ENCODE results near the gene ATF1. TPM values are rescaled to one million over a fixed set of nuclear protein-coding genes. Genes with fewer than 3 reads are reported as not detected.

Gene ATF1
- total and polyA plus RNA-seq, 2 of the 8 experiments (the other 6 are each of a cell fraction or from before 2014, with no cell fraction given), result 23.2 to 41.8 TPM

GRCh38 chr12:50728841-50729240, 35.1 kb upstream of the ATF1 start:
- Histone ChIP-seq H4K91ac (replicated peaks; ENCODE audit: insufficient read length, low read length) (no peak overlapping the region), H3K9ac (replicated peaks in 1 of 4; ENCODE audit: extremely low read depth in 1 of 4, low read depth in 3 of 4, low read length in 3 of 4) (no peak overlapping the region), H4K20me1 (replicated peaks in 1 of 2; ENCODE audit: control insufficient read depth in 1 of 2, insufficient read depth in 2 of 2, low read length in 2 of 2) (peaks cover 0 to 1% of the 10 kb centered on the region in 2 experiments), H2AFZ (ENCODE audit: low read length) (no peak overlapping the region), H3K79me1 (ENCODE audit: low read depth, low read length) (no peaks in the 10 kb centered on the region), H2BK12ac (ENCODE audit: low read depth, low read length) (no peak overlapping the region), H4K5ac (ENCODE audit: insufficient read length, low read depth, low read length) (no peak overlapping the region), H3K27me3 (replicated peaks in 1 of 4; ENCODE audit: control insufficient read depth in 3 of 4, extremely low read depth in 1 of 4, insufficient read depth in 3 of 4, low read length in 3 of 4) (no peaks in the 10 kb centered on the region), H2BK120ac (replicated peaks; ENCODE audit: low read depth, low read length) (no peak overlapping the region), H2BK15ac (ENCODE audit: low read length) (no peak overlapping the region), H3K18ac (ENCODE audit: extremely low read depth, low read length) (no peak overlapping the region), H3K4me2 (ENCODE audit: insufficient read depth in 1 of 2, low read depth in 2 of 2, low read length in 2 of 2) (no peak overlapping the region), H3K9me3 (ENCODE audit: insufficient read depth in 2 of 2, low read depth in 1 of 2, low read length in 1 of 2) (no peaks in the 10 kb centered on the region), H3K56ac (replicated peaks; ENCODE audit: insufficient read length, low read depth, low read length) (no peak overlapping the region), H3K79me2 (ENCODE audit: control insufficient read depth in 1 of 2, insufficient read depth in 2 of 2, low read length in 2 of 2) (no peaks in the 10 kb centered on the region), H3K36me3 (ENCODE audit: control insufficient read depth in 2 of 4, insufficient read depth in 4 of 4, low read length in 3 of 4) (peaks cover 10 to 44% (median 34%) of the 10 kb centered on the region in 4 experiments), H3K23me2 (ENCODE audit: low read depth, low read length) (no peaks in the 10 kb centered on the region), H3K27ac (ENCODE audit: low read depth, low read length) (no peak overlapping the region), H2AK5ac (ENCODE audit: low read depth, low read length) (no peak overlapping the region), H4K8ac (ENCODE audit: extremely low read depth, insufficient read depth, low read length) (no peak overlapping the region), H3K4ac (replicated peaks; ENCODE audit: insufficient read length, low read depth, low read length) (no peak overlapping the region), H3K4me1 (replicated peaks in 1 of 4; ENCODE audit: control insufficient read depth in 3 of 4, insufficient read depth in 4 of 4, low read length in 3 of 4) (no peaks in the 10 kb centered on the region), H3K23ac (ENCODE audit: insufficient read length) (no peak overlapping the region), H3K4me3 (ENCODE audit: extremely low read depth in 1 of 4, insufficient read depth in 2 of 4, low read depth in 3 of 4, low read length in 4 of 4) (no peak overlapping the region), H3K14ac (ENCODE audit: insufficient read length) (no peak overlapping the region), H2BK5ac (ENCODE audit: low read depth, low read length) (no peak overlapping the region), H2BK20ac (ENCODE audit: low read length) (no peak overlapping the region)
- ChIA-PET POLR2A (ENCODE audit: partially characterized antibody) (no interaction called here), CTCF (ENCODE audit: partially characterized antibody) (interaction anchor here (0.6 to 1.0 kb wide), 3 partner anchors 13 to 298 kb away, joined by 3 read pairs; partner anchors contain the start of gene SLC11A2)
- WGBS, 2 experiments (ENCODE audit: extremely low coverage in 1 of 2, insufficient coverage in 1 of 2, insufficient read length in 1 of 2, insufficient replicate concordance in 2 of 2, low coverage in 1 of 2, low lambda C conversion rate in 2 of 2, missing lambda C conversion rate in 1 of 2), result 84% methylated on average over 4 of the region's 4 CpGs; no CpG with 5 or more reads in 1 of the 2 experiments
- FAIRE-seq, result no peak
- no peak for DNase-seq (ENCODE audit: low read depth in 1 of 2, low spot score in 2 of 2)
- TF ChIP-seq BACH1 (IDR thresholded peaks at IDR 0.05; ENCODE audit: low read length), result no peak
- no peak for TF ChIP-seq PHF8 (conservative IDR thresholded peaks at IDR 0.05; ENCODE audit: low read depth, low read length)
- TF ChIP-seq ZNF274 (IDR thresholded peaks at IDR 0.05; ENCODE audit: borderline replicate concordance, extremely low read depth, low read length), result no peak
- TF ChIP-seq CBX5 (IDR thresholded peaks at IDR 0.05; ENCODE audit: low read depth, low read length), result no peak
- no peak for TF ChIP-seq CTCF (IDR thresholded peaks at IDR 0.05; ENCODE audit: control extremely low read depth in 1 of 3, insufficient read depth in 1 of 3, low read depth in 1 of 3, low read length in 3 of 3)
- no peak for TF ChIP-seq SIRT6 (IDR thresholded peaks at IDR 0.05; ENCODE audit: low read length)
- TF ChIP-seq CTBP2 (IDR thresholded peaks at IDR 0.05; ENCODE audit: borderline replicate concordance, insufficient read depth, insufficient read length, low read length), result no peak
- TF ChIP-seq HDAC6 (IDR thresholded peaks at IDR 0.05; ENCODE audit: low read depth, low read length), result no peak
- TF ChIP-seq EZH2 (IDR thresholded peaks at IDR 0.05; ENCODE audit: low read depth, low read length, severe bottlenecking), result no peak
- no peak for TF ChIP-seq FOSL1 (IDR thresholded peaks at IDR 0.05; ENCODE audit: insufficient read depth, low read depth, low read length)
- no peak for TF ChIP-seq SUZ12 (IDR thresholded peaks at IDR 0.05; ENCODE audit: low read length)
